Mammary epithelial cell (primary cell): Measurements from ENCODE around the gene MGA.

ENCODE experiments used
- CTCF ChIP-seq, 2 donors: IDR thresholded peaks in 1 of 2; conservative IDR thresholded peaks in 1 of 2; 2 replicates each; pipeline ENCODE4 v1.5.1; 2011 to 2012; ENCODE audit warnings: inconsistent platforms in 2 of 2, low read length in 2 of 2, mild to moderate bottlenecking in 2 of 2, control low read depth in 1 of 2, low read depth in 1 of 2; ENCODE audit not compliant: insufficient read depth in 1 of 2; ENCODE audit errors: extremely low read depth in 1 of 2
- EZH2 ChIP-seq: IDR thresholded peaks from 2 replicates; pipeline ENCODE4 v1.6.1; 2012; ENCODE audit warnings: low read length, inconsistent platforms, borderline replicate concordance

GRCh38 chr15:41620536-41621199 is 39.5 kb upstream of the MGA start:
- TF ChIP-seq CTCF (conservative IDR thresholded peaks at IDR 0.05 in 1 of 2, IDR thresholded peaks at IDR 0.05 in 1 of 2; ENCODE audit: extremely low read depth in 1 of 2, insufficient read depth in 1 of 2, low read depth in 1 of 2, low read length in 2 of 2) (no peak), EZH2 (no peak)
